ENCODE data around the gene KSR2.

Gene KSR2

GRCh38 chr12:117829108-117829507 lies 139.7 kb downstream of the KSR2 start:
- no peak for DNase-seq (ENCODE audit: low read depth)
- no peak overlapping the region for H3K4me3 ChIP-seq (ENCODE audit: low read depth, low read length)
- no peak for TF ChIP-seq CTCF (conservative IDR thresholded peaks at IDR 0.05; ENCODE audit: low read depth, low read length)

- no peak for TF ChIP-seq CTCF (conservative IDR thresholded peaks at IDR 0.05; ENCODE audit: low read depth, low read length)
- H3K4me3 ChIP-seq (ENCODE audit: low read depth, low read length), result no peak overlapping the region
- no peak for DNase-seq (ENCODE audit: low read depth)
Measured at GRCh38 chr12:117827660-117828059, 141.1 kb downstream of the KSR2 start.

- no peak for DNase-seq (ENCODE audit: low read depth)
- TF ChIP-seq CTCF (conservative IDR thresholded peaks at IDR 0.05; ENCODE audit: low read depth, low read length), result no peak
- no peak overlapping the region for H3K4me3 ChIP-seq (ENCODE audit: low read depth, low read length)
Measured at GRCh38 chr12:117825827-117826226, 143.0 kb downstream of the KSR2 start.

DNA sequence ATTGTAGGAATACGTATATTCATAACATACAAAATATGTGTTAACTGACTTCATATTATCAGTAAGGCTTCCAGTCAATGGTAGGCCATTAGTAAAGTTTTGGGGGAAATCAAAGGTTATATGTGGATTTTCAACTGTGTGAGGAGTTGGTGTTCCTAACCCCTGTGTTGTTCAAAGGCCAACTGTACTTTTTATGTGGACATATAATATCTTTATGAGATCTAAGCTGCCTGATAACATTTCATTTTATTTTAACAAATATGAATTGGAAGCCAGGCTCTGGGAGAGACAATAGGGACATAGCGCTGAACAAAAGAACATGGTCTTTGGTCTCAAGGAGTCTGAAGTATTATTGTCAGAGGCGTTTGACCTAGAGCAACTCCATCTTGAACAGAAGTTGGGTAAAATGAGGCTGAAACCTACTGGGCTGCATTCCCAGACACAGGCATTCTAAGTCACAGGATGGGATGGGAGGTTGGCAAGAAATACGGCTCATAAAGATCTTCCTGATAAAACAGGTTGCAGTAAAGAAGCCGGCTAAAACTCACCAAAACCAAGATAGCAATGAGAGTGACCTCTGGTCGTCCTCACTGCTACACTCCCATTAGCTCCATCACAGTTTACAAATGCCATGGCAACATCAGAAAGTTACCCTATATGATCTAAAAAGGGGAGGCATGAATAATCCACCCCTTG lies 147.2 kb downstream of the KSR2 start:
- H3K4me3 ChIP-seq (ENCODE audit: low read depth, low read length), result no peak overlapping the region
- no peak for DNase-seq (ENCODE audit: low read depth)
- TF ChIP-seq CTCF (conservative IDR thresholded peaks at IDR 0.05; ENCODE audit: low read depth, low read length), result no peak

DNA sequence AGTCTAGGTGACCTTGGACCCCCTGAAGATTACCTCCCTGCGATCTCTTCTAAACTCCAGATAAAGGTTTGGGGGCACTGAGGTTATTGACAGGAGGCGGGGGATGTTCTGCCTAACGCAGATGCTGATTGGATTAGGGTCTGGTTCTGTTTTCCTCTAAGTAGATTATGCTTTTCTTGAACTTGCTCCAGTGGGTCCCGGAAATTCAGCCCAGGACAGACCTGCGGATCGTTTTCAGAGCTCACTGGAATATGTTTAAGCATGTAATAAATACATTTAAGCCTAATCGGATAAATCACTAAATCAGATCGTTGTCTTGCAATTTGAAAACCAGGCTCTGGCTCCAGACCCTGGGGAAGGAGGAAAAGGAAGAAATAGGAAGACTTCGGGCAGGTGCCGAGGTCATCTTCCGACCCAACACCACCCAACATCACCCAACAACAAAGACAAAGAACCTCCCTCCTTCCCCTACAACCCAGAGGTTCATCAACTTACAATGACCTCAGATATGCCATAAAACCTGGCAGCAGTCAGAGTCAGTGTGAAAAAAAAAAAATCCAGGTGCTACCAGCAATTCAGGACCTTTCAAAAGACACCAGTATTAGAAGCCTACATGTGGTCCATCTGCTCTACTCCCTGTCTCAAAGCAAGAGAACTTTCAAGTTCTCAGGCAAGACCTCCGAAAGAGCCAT lies 148.4 kb downstream of the KSR2 start:
- DNase-seq (ENCODE audit: low read depth), result no peak
- TF ChIP-seq CTCF (conservative IDR thresholded peaks at IDR 0.05; ENCODE audit: low read depth, low read length), result no peak
- H3K4me3 ChIP-seq (ENCODE audit: low read depth, low read length), result no peak overlapping the region

- no peak for TF ChIP-seq CTCF (conservative IDR thresholded peaks at IDR 0.05; ENCODE audit: low read depth, low read length)
- no peak for DNase-seq (ENCODE audit: low read depth)
- H3K4me3 ChIP-seq (ENCODE audit: low read depth, low read length), result no peak overlapping the region
Measured at GRCh38 chr12:117819160-117819559, 149.6 kb downstream of the KSR2 start.

GRCh38 chr12:117818400-117818799 lies 150.4 kb downstream of the KSR2 start:
- DNase-seq (ENCODE audit: low read depth), result no peak

More at GRCh38 chr12:117818400-117818799, 150.4 kb downstream of the KSR2 start:
- TF ChIP-seq CTCF (conservative IDR thresholded peaks at IDR 0.05; ENCODE audit: low read depth, low read length), result no peak
- H3K4me3 ChIP-seq (ENCODE audit: low read depth, low read length), result no peak overlapping the region

Measured in choroid plexus epithelial cell (primary cell).